GM23338 (cell line): Measurements from ENCODE around the gene VMO1. TPM values are rescaled to one million over a fixed set of nuclear protein-coding genes. Genes with fewer than 3 reads are reported as not detected.
A peak's percentile ranks its signal among the peaks of the same experiment; 100 is the strongest.

Experiments
- ATAC-seq: fragments of 200-7000 bp; cut with Tn5 transposase; 3 replicates; pipeline ENCODE4 v1.9.1; 2020
- DNase-seq: peaks from one replicate; pipeline ENCODE4 v3.0.0-alpha.2; 2015; ENCODE audit warnings: low spot score
- H2AFZ ChIP-seq: fragments of 200-600 bp; sonication (generic); 2 replicates; pipeline ENCODE4 v1.8.0; 2016; ENCODE audit warnings: antibody characterized with exemption, mild to moderate bottlenecking, moderate library complexity
- H3F3A ChIP-seq: fragments of 200-600 bp; sonication (generic); replicated peaks from 2 replicates; pipeline ENCODE4 v1.8.0; 2017; ENCODE audit warnings: antibody characterized with exemption, mixed run types, low read depth
- H3K27ac ChIP-seq: fragments of 200-600 bp; sonication (generic); 2 replicates; pipeline ENCODE4 v1.6.1; 2016; ENCODE audit warnings: low read depth
- H3K27me3 ChIP-seq: fragments of 200-600 bp; sonication (generic); 2 replicates; pipeline ENCODE4 v1.8.0; 2016; ENCODE audit warnings: mild to moderate bottlenecking, mixed run types, moderate library complexity; ENCODE audit not compliant: insufficient read depth
- H3K36me3 ChIP-seq: fragments of 200-600 bp; sonication (generic); 2 replicates; pipeline ENCODE4 v1.8.0; 2016; ENCODE audit warnings: mild to moderate bottlenecking; ENCODE audit not compliant: insufficient read depth
- H3K4me1 ChIP-seq: fragments of 200-600 bp; sonication (generic); 2 replicates; pipeline ENCODE4 v1.8.0; 2016; ENCODE audit warnings: mild to moderate bottlenecking, moderate library complexity; ENCODE audit not compliant: insufficient read depth
- H3K4me2 ChIP-seq: fragments of 200-600 bp; sonication (generic); 2 replicates; pipeline ENCODE4 v1.7.1; 2017; ENCODE audit warnings: mixed run types
- H3K4me3 ChIP-seq: fragments of 200-600 bp; sonication (generic); 2 replicates; pipeline ENCODE4 v1.6.1; 2016; ENCODE audit warnings: mixed run types
- H3K79me2 ChIP-seq: fragments of 200-600 bp; sonication (generic); replicated peaks from 2 replicates; pipeline ENCODE4 v1.8.0; 2017; ENCODE audit warnings: mild to moderate bottlenecking; ENCODE audit not compliant: insufficient read depth
- H3K9me2 ChIP-seq: fragments of 200-600 bp; sonication (generic); 2 replicates; pipeline ENCODE4 v1.8.0; 2017; ENCODE audit not compliant: insufficient read depth
- H4K20me1 ChIP-seq: fragments of 200-600 bp; sonication (generic); replicated peaks from 2 replicates; pipeline ENCODE4 v1.8.0; 2017; ENCODE audit warnings: mild to moderate bottlenecking; ENCODE audit not compliant: insufficient read depth
- H3K27ac Mint-ChIP-seq: 2 replicates; pipeline ENCODE4 v1.8.0; 2020; ENCODE audit warnings: inconsistent platforms, mild to moderate bottlenecking, moderate library complexity, mixed read lengths
- H3K27me3 Mint-ChIP-seq: 3 replicates; pipeline ENCODE4 v1.8.0; 2022; ENCODE audit warnings: low read depth, mild to moderate bottlenecking, moderate library complexity, mixed read lengths, inconsistent platforms; ENCODE audit not compliant: insufficient read depth, poor library complexity
- H3K36me3 Mint-ChIP-seq: 3 replicates; pipeline ENCODE4 v1.8.0; 2021; ENCODE audit warnings: low read depth, mild to moderate bottlenecking, inconsistent platforms, moderate library complexity, mixed read lengths
- H3K4me1 Mint-ChIP-seq: 3 replicates; pipeline ENCODE4 v1.8.0; 2020; ENCODE audit warnings: mild to moderate bottlenecking, inconsistent platforms, mixed read lengths
- H3K4me3 Mint-ChIP-seq: 3 replicates; pipeline ENCODE4 v1.8.0; 2021; ENCODE audit warnings: moderate library complexity, mild to moderate bottlenecking, inconsistent platforms, mixed read lengths
- H3K9me3 Mint-ChIP-seq: 3 replicates; pipeline ENCODE4 v1.8.0; 2020; ENCODE audit warnings: moderate library complexity, mild to moderate bottlenecking, inconsistent platforms, mixed read lengths
- CREB1 ChIP-seq: fragments of 250-450 bp; sonication (Bioruptor Pico); IDR thresholded peaks from 2 replicates; pipeline ENCODE4 v1.5.0; 2020; ENCODE audit warnings: low read depth, mild to moderate bottlenecking, moderate library complexity
- EZH2 ChIP-seq: fragments of 200-600 bp; sonication (generic); IDR thresholded peaks from one replicate; pipeline ENCODE4 v1.8.0; 2017; ENCODE audit warnings: antibody characterized with exemption, mild to moderate bottlenecking, low read depth; ENCODE audit not compliant: unreplicated experiment
- NANOG ChIP-seq: IDR thresholded peaks from 2 replicates; pipeline ENCODE4 v1.6.1; 2016; ENCODE audit warnings: antibody characterized with exemption, borderline replicate concordance
- POLR2AphosphoS5 ChIP-seq: IDR thresholded peaks from 2 replicates; pipeline ENCODE4 v1.6.1; 2016; ENCODE audit warnings: antibody characterized with exemption, low read depth
- STAT1 ChIP-seq: IDR thresholded peaks from one replicate; pipeline ENCODE4 v1.6.1; 2016; ENCODE audit warnings: antibody characterized with exemption; ENCODE audit not compliant: unreplicated experiment
- ZNF114 ChIP-seq: fragments of 250-450 bp; sonication (Bioruptor Pico); IDR thresholded peaks from 2 replicates; pipeline ENCODE4 v1.5.0; 2020; ENCODE audit warnings: mild to moderate bottlenecking, moderate library complexity
- polyA plus RNA-seq: library from polyadenylated mRNA; unstranded; fragments of >200 nt; fragmentation: Nextera tagmentation; extraction: Ambion mirVana; gene quantifications from 2 replicates; pipeline ENCODE4 v1.2.1, GENCODE V29; 2016
- total RNA-seq: library from RNA; depleted of rRNA; stranded (reverse); fragments of >200 nt; shearing (Covaris generic); gene quantifications from 2 replicates; pipeline ENCODE4 v1.2.3, GENCODE V29; 2014
- TF ChIP-seq, protein P1 (sequence below): IDR thresholded peaks from one replicate; pipeline ENCODE4 v1.6.1; 2018; ENCODE audit warnings: antibody characterized with exemption; ENCODE audit not compliant: unreplicated experiment

Gene VMO1
- total and polyA plus RNA-seq, 2 experiments from 2014 or later: 0.38 to 0.47 TPM

DNA sequence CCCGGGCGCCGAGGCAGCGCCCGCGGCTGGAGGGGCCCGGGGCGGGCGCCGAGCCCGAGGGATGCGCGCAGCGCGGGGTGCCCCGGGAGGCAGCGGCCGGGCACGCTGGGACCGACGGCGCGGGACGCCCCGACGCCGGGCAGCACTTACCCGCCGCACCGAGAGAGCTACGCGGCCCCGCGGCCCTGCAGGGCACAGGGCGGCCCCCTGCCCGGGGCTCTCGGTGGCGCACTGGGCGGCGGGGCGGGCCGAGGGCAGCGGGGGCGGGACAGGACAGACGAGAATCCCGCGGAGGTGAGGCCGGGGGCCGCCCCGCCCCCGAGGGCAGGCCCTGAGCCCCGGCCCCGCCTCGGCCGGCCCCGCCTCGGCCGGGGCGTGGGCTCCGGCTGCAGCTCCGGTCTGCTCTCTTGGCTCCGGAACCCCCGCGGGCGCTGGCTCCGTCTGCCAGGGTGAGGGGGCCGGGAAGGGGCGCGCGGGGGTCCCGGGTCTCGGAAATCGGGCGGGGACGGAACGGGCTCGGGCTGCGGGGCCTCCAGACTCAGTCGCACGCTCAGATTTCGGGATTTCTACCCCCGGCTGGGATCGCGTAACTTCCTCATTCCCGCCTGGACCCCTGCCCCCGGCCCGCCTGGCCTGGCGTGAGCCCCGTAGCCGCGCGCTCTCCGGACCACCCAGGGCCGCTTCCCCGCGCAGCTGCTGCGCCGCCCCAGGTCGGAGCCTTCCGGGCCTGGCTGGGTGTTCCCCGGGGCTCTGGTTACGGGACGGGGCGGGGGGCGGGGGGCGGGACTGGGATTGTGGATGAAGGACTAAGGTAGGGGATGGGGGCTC lies 20.8 kb upstream of the VMO1 start, which contains the start of gene PLD2:
PLD2 (plus strand) TSS at position 376 of the 828 bp plus-strand sequence. CDS start 621 bp downstream, outside the sequence.
- peaks cover 21% of the 10 kb centered on the region for H3K36me3 Mint-ChIP-seq
- TF ChIP-seq, protein P1, sequence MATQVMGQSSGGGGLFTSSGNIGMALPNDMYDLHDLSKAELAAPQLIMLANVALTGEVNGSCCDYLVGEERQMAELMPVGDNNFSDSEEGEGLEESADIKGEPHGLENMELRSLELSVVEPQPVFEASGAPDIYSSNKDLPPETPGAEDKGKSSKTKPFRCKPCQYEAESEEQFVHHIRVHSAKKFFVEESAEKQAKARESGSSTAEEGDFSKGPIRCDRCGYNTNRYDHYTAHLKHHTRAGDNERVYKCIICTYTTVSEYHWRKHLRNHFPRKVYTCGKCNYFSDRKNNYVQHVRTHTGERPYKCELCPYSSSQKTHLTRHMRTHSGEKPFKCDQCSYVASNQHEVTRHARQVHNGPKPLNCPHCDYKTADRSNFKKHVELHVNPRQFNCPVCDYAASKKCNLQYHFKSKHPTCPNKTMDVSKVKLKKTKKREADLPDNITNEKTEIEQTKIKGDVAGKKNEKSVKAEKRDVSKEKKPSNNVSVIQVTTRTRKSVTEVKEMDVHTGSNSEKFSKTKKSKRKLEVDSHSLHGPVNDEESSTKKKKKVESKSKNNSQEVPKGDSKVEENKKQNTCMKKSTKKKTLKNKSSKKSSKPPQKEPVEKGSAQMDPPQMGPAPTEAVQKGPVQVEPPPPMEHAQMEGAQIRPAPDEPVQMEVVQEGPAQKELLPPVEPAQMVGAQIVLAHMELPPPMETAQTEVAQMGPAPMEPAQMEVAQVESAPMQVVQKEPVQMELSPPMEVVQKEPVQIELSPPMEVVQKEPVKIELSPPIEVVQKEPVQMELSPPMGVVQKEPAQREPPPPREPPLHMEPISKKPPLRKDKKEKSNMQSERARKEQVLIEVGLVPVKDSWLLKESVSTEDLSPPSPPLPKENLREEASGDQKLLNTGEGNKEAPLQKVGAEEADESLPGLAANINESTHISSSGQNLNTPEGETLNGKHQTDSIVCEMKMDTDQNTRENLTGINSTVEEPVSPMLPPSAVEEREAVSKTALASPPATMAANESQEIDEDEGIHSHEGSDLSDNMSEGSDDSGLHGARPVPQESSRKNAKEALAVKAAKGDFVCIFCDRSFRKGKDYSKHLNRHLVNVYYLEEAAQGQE: no peak
- peak; percentile 70 for TF ChIP-seq POLR2AphosphoS5
- H3K9me3 Mint-ChIP-seq: peaks cover 3% of the 10 kb centered on the region; the same call in 2 of the 3 replicates
- H4K20me1 ChIP-seq: no peaks in the 10 kb centered on the region; the same call in 1 of the 2 replicates
- peaks cover 20% of the 10 kb centered on the region for H3K27me3 Mint-ChIP-seq
- peak within 1 kb of the TSS; percentile 80; the same call in 1 of the 2 replicates for H3K27ac Mint-ChIP-seq
- H3K4me3 Mint-ChIP-seq: peak within 1 kb of the TSS; percentile 91
- peak; percentile 93 for DNase-seq
- no peaks in the 10 kb centered on the region for H3K9me2 ChIP-seq
- H3K79me2 ChIP-seq: no peaks in the 10 kb centered on the region
- peak within 1 kb of the TSS; percentile 77 for H3K4me3 ChIP-seq
- peaks cover 14% of the 10 kb centered on the region for H3K36me3 ChIP-seq
- H3K4me1 Mint-ChIP-seq: peaks cover 8% of the 10 kb centered on the region; the same call in 2 of the 3 replicates
- 0 out of 2 replicates have a peak within 1 kb of the TSS, but pooled peaks have one; percentile 6 for H3K27ac ChIP-seq
- peak within 1 kb of the TSS; percentile 78; the same call in 1 of the 2 replicates for H2AFZ ChIP-seq
- peak within 1 kb of the TSS; percentile 80 for H3K4me2 ChIP-seq
- peaks cover 6% of the 10 kb centered on the region for H3K4me1 ChIP-seq
- no peaks in the 10 kb centered on the region for H3K27me3 ChIP-seq
- H3F3A ChIP-seq: no peaks in the 10 kb centered on the region
- peak; percentile 93 for ATAC-seq

DNA sequence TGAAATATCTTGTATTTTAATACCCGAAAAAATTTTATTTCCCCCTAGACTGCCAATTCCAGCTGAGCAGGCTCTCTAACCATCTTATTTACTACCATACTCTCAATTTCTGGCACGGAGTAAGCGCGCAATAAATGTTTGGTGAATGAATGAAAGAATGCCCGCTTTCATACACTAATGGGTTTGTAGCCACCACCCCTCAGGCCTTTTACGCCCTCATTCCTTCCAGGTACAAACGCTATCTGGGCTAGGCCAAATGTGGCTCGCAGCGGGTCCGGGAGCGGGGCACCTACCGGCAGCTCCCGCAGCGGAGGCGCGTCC lies 20.3 kb upstream of the VMO1 start:
- DNase-seq (peak; percentile 70), ATAC-seq (no peak)
- H3K36me3 Mint-ChIP-seq: peaks cover 19% of the 10 kb centered on the region
- H3K4me1 Mint-ChIP-seq: peaks cover 8% of the 10 kb centered on the region; the same call in 2 of the 3 replicates
- H3F3A ChIP-seq: no peaks in the 10 kb centered on the region
- H3K9me3 Mint-ChIP-seq: peaks cover 3% of the 10 kb centered on the region; the same call in 2 of the 3 replicates
- H3K4me3 Mint-ChIP-seq: peak overlapping the region; percentile 75
- H3K79me2 ChIP-seq: no peaks in the 10 kb centered on the region
- 0 out of 2 replicates have a peak overlapping the region, but pooled peaks have one; percentile 44 for H2AFZ ChIP-seq
- H3K36me3 ChIP-seq: peaks cover 10% of the 10 kb centered on the region; the same call in 1 of the 2 replicates
- no peaks in the 10 kb centered on the region for H3K9me2 ChIP-seq
- peak overlapping the region; percentile 80 for H3K4me2 ChIP-seq
- H3K27ac ChIP-seq: 0 out of 2 replicates have a peak overlapping the region, but pooled peaks have one; percentile 6
- no peaks in the 10 kb centered on the region; the same call in 1 of the 2 replicates for H4K20me1 ChIP-seq
- TF ChIP-seq NANOG: no peak
- no peak for TF ChIP-seq EZH2
- no peak for TF ChIP-seq STAT1
- TF ChIP-seq ZNF114 (CRISPR knock-in tag): no peak
- TF ChIP-seq, protein P1: no peak
- no peak for TF ChIP-seq CREB1 (CRISPR knock-in tag)
- 0 out of 2 replicates have a peak overlapping the region, but pooled peaks have one; percentile 39 for H3K27ac Mint-ChIP-seq
- no peaks in the 10 kb centered on the region for H3K27me3 ChIP-seq
- H3K4me1 ChIP-seq: peaks cover 6% of the 10 kb centered on the region
- peak overlapping the region; percentile 77 for H3K4me3 ChIP-seq
- H3K27me3 Mint-ChIP-seq: peaks cover 22% of the 10 kb centered on the region
